ENCODE results near the gene RHOB.

DNA sequence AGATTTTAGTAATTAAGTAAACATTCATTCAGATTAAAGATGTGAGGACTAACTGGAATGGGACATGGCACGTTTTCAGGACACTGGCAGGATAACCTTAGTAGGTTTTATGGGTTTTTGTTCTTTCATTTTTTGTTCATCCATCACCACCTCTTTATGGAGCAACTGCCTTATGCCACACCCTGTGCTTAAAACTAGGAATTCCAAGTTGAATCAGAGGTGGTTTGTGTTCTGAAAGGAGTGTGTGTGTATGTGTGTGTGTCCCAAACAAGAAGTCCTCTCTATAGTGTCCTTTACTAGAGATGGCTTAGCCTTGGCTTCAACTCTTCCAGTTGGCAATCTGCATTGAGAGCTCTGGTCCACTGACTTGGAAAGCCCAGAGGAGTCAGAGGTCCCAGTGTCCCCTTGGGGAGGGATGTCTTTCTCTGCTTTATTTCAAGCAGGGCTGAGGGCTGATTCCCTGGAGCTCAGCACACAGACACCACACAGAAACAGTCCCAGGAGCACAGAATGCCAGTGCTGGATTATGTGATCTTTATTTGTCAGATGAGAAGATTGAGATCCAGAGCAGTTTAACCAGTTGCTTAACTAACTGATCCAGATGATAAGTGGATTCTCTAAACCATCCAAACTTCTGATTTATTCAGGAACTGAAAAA, 25.2 kb downstream of the RHOB start:
- TF ChIP-seq CTCF (IDR thresholded peaks at IDR 0.05) (no peak), POLR2A (IDR thresholded peaks at IDR 0.05) (no peak)

All from prostate gland (tissue), 2 donors.